Measurements from ENCODE around the gene ARL5A.
"Not testable (repeated sequence)": the region's sequence is repeated elsewhere in the genome, so short reads cannot be mapped to it uniquely, and the experiment has no call there.

ARL5A gene

GRCh38 chr2:151794422-151794821, 33.8 kb downstream of the ARL5A start:
- not testable (repeated sequence) for DNase-seq

- no peak for DNase-seq
These were observed 35.1 kb downstream of the ARL5A start for GRCh38 chr2:151793123-151793522.

DNA sequence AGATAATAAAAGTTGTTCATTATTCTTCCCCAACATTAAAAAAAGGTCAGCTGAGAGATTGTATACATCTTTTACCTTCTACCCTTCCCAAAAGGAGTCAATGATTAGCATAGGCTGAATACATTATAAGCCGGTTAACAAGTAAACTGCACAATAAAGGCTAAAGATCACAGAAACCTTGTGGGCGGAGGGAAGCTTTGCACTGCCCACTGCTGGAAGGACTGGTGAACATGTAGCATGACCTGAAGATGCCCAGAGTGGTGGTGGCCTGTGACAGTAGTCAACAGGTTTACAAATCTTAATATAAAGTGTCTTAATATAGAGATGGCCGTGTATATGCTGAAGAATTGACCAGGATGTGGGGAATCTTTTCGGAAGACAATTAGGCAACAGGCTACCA, 35.6 kb downstream of the ARL5A start:
- no peak for DNase-seq

- no peak for DNase-seq
These were observed 36.7 kb downstream of the ARL5A start for GRCh38 chr2:151791545-151791944.

- DNase-seq: no peak
These were observed 37.5 kb downstream of the ARL5A start for GRCh38 chr2:151790689-151791088.

- no peak for DNase-seq
These were observed 39.0 kb downstream of the ARL5A start for GRCh38 chr2:151789055-151789834.

GRCh38 chr2:151786483-151786882, 41.7 kb downstream of the ARL5A start:
- DNase-seq: no peak

GRCh38 chr2:151786077-151786476, 42.1 kb downstream of the ARL5A start:
- no peak for DNase-seq

DNA sequence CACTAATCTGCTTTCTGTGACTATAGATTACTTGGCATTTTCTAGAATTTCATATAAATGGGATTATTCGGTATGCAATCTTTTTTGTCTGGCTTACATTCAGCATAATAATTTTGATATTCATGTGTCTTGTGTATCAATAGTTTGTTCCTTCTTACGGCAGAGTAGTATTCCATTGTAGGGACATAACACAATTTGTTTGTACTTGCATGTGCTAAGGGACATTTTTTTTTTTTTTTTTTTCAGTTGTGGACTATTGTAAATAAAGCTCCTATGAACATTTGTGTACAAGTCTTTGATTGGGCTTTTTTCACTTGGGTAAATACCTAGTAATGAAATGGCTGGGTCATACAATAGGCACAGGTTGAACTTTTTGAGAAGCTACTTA, 45.1 kb downstream of the ARL5A start:
- DNase-seq: no peak

GRCh38 chr2:151782378-151783132, 45.7 kb downstream of the ARL5A start:
- no peak for DNase-seq

- DNase-seq: no peak
These were observed 46.6 kb downstream of the ARL5A start for GRCh38 chr2:151781642-151782041.

GRCh38 chr2:151780938-151781337, 47.3 kb downstream of the ARL5A start:
- no peak for DNase-seq

- DNase-seq: no peak
These were observed 50.3 kb downstream of the ARL5A start for GRCh38 chr2:151777935-151778334.

DNA sequence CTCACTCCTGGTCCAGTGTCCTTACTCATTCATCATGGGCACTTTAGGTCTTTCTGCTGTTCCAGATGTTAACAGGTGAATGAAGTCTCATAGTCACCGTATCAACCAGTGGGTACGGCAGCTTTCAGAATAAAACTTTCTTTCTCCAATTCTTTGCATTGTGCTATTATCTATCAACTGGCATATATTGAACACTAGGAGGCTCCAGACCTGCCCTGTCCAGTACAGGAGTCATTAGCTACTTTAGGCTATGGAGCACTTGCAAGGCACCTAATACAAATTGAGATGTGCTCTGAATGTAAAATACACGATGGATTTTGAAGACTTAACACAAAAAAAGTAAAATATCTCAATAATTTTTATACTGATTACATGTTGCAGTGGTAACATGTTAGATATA, 50.7 kb downstream of the ARL5A start:
- no peak for DNase-seq

GRCh38 chr2:151776367-151776766, 51.9 kb downstream of the ARL5A start:
- DNase-seq: no peak

DNA sequence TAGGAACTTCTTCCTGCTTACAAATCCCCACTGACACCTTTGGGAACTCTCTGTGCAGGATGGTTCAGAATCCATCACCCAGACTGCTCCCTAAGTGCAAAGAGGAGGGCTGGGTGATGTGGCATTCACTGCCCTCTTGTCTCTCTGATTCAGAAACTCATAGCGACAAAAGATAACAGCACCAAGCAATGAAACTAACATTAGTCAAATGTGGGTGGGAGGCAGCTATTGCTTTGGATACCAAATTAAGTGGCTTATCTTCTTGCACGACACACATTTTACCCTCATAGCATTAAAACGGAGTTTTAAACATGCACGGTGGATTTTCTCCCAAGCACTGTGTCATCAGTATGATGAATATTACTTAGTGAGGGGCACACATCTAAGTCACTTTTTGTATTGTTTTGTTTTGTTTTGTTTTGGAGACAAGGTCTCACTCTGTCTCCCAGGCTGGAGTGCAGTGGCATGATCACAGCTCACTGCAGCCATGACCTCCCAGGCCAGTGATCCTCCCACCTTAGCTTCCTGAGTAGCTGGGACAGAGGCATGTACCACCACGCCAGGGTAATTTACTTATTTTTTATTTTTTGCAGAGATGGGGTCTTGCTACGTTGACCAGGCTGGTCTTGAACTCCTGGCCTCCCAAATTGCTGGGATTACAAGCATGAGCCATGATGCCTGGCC, 53.0 kb downstream of the ARL5A start:
- no peak for DNase-seq

GRCh38 chr2:151774506-151774905, 53.7 kb downstream of the ARL5A start:
- DNase-seq: no peak

GRCh38 chr2:151771599-151772358, 56.4 kb downstream of the ARL5A start:
- DNase-seq: no peak

- DNase-seq: no peak
These were observed 57.2 kb downstream of the ARL5A start for GRCh38 chr2:151770995-151771394.

DNA sequence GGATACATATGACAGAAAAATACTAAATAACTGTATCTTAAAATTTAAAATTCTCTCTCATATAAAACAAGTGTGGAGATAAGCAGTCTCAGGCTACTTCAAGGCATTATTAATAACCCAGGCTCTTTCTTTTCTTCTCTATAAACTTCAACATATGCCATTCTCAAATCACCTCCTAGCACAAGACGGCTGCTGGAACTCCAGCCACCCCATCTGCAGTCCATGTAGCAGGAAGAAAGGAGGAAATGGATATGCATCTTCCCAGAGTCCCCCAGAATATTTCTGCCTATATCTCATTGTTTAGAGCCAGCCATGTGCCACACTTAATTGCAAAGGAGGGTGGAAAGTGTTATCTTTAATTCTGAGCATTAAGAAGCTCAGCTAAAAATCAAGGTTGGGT, 58.6 kb downstream of the ARL5A start:
- DNase-seq: no peak

- no peak for DNase-seq
These were observed 60.7 kb downstream of the ARL5A start for GRCh38 chr2:151767536-151767935.

GRCh38 chr2:151766437-151767153, 61.6 kb downstream of the ARL5A start:
- no peak for DNase-seq

All from SHP77 (cell line).